Activated CD4-positive, alpha-beta T cell treated with anti-CD3 and anti-CD28 coated beads, Interleukin-2, amount 10 ng/mL, durations not matched to agents 7 days and 5 days (primary cell): ENCODE results near the gene IDUA. TPM values are rescaled to one million over a fixed set of nuclear protein-coding genes. Genes with fewer than 3 reads are reported as not detected.

Experiments
- CTCF ChIA-PET: fragments of 350-600 bp; sonication (Branson Sonifier 250); formaldehyde crosslinking; loops from one replicate; lab custom pipeline; 2021; ENCODE audit warnings: antibody characterized with exemption; lab: Charles Lee
- POLR2A ChIA-PET: fragments of 350-600 bp; sonication (Branson Sonifier 250); formaldehyde crosslinking; loops from one replicate; lab custom pipeline; 2021; ENCODE audit warnings: antibody characterized with exemption; lab: Charles Lee
- DNase-seq: peaks from one replicate; pipeline ENCODE4 v3.0.0-alpha.2; 2020
- H3K27ac Mint-ChIP-seq: one replicate; pipeline ENCODE4 v1.8.0; 2021; ENCODE audit warnings: mild to moderate bottlenecking, moderate library complexity, mixed read lengths
- H3K27me3 Mint-ChIP-seq: one replicate; pipeline ENCODE4 v1.8.0; 2021; ENCODE audit warnings: mixed read lengths
- H3K36me3 Mint-ChIP-seq: one replicate; pipeline ENCODE4 v1.8.0; 2021; ENCODE audit warnings: low read depth, mixed read lengths
- H3K4me1 Mint-ChIP-seq: one replicate; pipeline ENCODE4 v1.8.0; 2021; ENCODE audit warnings: mixed read lengths
- H3K4me3 Mint-ChIP-seq: one replicate; pipeline ENCODE4 v1.8.0; 2021; ENCODE audit warnings: mild to moderate bottlenecking, moderate library complexity, mixed read lengths
- H3K9me3 Mint-ChIP-seq: one replicate; pipeline ENCODE4 v1.8.0; 2021; ENCODE audit warnings: mixed read lengths
- total RNA-seq, 2 experiments: library from RNA; stranded (reverse); gene quantifications; one replicate each; pipeline ENCODE4 v1.2.3, GENCODE V29; 2021

IDUA gene
- total RNA-seq, 2 experiments from 2014 or later: 35.0 to 43.3 TPM

DNA sequence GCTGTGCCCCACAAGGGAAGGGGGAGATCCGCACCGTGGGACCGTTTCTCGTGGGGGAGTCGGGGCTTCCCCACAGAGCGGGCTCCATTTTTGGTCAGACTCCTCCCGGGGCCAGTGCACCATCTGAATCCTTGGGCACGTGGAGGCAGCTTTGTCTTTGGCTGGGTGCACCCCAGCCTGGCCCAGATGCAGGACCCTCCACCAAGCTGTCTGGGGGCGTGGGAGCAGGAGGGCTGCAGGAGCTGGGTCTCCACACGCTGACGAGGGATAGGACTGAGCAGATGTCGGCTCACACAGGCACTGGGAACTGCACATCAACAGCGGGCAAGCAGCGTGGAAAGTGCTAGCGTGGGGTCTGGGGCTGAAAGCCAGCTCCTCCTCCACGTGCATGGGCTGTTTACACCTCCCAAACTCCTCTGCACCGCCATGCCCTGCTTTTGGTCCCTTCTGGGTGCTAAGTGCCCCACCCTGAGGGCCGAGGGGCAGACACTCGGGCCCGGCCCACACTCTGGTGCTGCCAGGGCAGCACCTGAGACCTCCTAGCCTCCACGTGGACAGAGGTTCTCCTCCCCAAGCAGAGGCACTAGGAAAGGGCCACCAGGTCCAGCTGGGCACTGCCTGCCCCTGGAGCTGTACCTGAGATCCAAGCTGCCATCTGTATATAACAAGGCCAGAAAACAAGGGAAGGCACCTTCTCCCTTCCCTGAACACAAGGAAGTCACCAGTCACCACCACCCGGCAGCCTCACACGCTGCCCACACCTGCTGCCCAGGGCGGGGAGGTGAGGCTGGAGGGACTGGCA, 27.3 kb upstream of the IDUA start:
- H3K36me3 Mint-ChIP-seq: peaks cover 4% of the 10 kb centered on the region

DNA sequence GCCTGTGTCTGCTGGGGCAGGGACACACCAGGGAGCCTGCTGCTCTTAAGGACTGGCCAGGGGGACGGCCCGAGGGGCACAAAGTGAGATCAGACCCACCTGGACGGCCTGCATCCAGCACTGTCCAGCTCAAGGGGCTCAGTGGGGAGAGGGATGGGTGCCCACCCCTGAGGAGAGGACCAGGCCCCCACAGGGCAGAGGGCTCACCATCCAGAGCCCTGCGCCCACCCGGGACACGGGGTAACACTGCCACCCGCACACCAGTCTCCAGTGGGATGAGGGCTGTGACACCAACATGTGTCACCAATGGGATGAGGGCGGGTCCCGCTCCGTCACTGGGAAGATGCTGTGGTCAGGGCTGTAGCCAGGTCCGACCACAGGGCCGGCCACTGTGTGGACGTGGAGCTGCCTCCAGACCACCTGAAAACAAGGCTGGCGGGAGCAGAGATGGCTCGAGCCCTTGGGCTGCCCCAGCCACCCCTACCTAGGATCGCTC, 26.7 kb upstream of the IDUA start:
- CTCF ChIA-PET: no interaction called here
- Mint-ChIP-seq H3K4me1 (no peaks in the 10 kb centered on the region), H3K9me3 (no peaks in the 10 kb centered on the region), H3K27me3 (no peaks in the 10 kb centered on the region), H3K27ac (no peak overlapping the region), H3K36me3 (peaks cover 2% of the 10 kb centered on the region), H3K4me3 (no peak overlapping the region)
- no peak for DNase-seq
- POLR2A ChIA-PET: no interaction called here

More for the DNA sequence above, 27.3 kb upstream of the IDUA start:
- H3K27ac Mint-ChIP-seq: no peak overlapping the region
- no peaks in the 10 kb centered on the region for H3K27me3 Mint-ChIP-seq
- ChIA-PET POLR2A (no interaction called here), CTCF (no interaction called here)
- no peak overlapping the region for H3K4me3 Mint-ChIP-seq
- DNase-seq: no peak
- H3K4me1 Mint-ChIP-seq: no peaks in the 10 kb centered on the region
- H3K9me3 Mint-ChIP-seq: no peaks in the 10 kb centered on the region

DNA sequence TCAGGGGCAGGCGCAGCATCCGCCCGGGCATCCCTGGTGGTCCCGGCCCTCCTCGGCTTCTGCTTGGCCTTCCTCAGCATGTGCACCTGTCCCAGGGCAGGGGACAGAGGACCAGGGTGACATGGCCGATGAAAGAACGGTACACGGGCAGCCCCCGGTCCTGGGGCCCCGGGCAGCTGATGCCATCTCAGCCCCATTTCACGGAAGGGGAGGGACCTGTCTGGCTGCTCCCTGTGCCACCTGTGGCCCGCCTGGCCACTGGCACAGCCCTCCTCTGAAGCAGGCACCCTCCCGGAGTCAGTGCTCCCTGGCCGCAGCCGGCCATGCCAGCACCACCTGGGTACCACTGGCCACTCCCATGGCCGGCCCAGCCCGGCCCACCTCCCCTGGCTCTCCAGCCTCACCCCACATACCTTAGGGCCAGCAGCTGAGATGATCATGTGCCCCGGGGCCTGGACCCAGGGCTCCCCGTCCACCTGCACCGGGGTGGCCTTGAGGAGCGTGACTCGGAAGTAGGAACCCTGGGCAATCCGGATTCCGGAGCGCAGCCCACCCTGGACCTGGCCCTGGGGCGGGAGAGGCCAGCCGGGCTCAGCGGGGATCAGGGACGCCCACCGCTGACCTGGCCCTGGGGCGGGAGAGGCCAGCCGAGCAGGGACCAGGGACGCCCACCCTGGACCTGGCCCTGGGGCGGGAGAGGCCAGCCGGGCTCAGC, 26.1 kb upstream of the IDUA start:
- POLR2A ChIA-PET: no interaction called here
- CTCF ChIA-PET: no interaction called here
- H3K9me3 Mint-ChIP-seq: no peaks in the 10 kb centered on the region
- no peak overlapping the region for H3K27ac Mint-ChIP-seq
- H3K4me3 Mint-ChIP-seq: no peak overlapping the region
- H3K36me3 Mint-ChIP-seq: peaks cover 2% of the 10 kb centered on the region
- DNase-seq: no peak
- H3K27me3 Mint-ChIP-seq: no peaks in the 10 kb centered on the region
- no peaks in the 10 kb centered on the region for H3K4me1 Mint-ChIP-seq

DNA sequence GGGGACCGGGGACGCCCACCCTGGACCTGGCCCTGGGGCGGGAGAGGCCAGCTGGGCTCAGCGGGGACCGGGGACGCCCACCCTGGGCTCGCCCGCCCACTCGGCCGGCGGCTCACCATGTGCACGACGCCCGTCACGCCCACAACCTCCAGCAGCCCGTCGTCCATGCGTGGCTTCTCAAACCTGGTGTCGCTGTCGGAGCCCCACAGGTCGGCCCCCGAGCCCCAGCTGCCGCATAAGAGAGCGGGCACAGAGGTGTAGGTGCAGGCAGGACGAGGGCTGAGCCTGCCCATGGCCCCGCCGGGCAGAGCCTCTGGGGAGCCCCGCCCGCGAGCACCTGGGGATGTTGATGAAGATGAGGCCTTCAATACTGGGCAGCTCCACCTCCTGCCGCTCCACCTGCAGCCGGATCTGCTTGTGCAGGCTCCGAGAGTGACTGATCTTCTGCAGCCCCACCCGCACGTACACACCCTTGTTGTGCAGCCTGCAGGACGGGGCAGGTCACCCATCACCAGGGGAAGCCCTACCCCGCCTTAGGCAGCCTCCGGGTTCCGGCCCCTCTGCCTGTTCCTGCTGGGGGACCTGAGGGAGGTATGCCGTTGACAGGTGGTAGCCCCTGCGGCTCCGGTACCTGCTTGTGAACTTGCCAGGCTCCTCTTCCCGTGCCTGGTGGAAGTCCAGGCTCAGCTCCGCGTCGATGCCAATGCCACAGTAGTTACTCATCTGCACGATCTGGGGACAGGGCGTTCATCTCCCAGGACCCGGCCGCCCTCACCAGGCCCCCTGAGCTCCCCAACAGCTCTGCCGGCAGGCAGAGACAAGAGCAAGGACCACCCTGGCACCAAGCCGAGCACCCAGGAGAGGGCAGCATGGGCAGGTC, 25.3 kb upstream of the IDUA start:
- H3K27me3 Mint-ChIP-seq: no peaks in the 10 kb centered on the region
- H3K36me3 Mint-ChIP-seq: peaks cover 2% of the 10 kb centered on the region
- H3K27ac Mint-ChIP-seq: no peak overlapping the region
- CTCF ChIA-PET: no interaction called here
- H3K4me1 Mint-ChIP-seq: no peaks in the 10 kb centered on the region
- H3K4me3 Mint-ChIP-seq: no peak overlapping the region
- no peaks in the 10 kb centered on the region for H3K9me3 Mint-ChIP-seq
- POLR2A ChIA-PET: no interaction called here
- no peak for DNase-seq

DNA sequence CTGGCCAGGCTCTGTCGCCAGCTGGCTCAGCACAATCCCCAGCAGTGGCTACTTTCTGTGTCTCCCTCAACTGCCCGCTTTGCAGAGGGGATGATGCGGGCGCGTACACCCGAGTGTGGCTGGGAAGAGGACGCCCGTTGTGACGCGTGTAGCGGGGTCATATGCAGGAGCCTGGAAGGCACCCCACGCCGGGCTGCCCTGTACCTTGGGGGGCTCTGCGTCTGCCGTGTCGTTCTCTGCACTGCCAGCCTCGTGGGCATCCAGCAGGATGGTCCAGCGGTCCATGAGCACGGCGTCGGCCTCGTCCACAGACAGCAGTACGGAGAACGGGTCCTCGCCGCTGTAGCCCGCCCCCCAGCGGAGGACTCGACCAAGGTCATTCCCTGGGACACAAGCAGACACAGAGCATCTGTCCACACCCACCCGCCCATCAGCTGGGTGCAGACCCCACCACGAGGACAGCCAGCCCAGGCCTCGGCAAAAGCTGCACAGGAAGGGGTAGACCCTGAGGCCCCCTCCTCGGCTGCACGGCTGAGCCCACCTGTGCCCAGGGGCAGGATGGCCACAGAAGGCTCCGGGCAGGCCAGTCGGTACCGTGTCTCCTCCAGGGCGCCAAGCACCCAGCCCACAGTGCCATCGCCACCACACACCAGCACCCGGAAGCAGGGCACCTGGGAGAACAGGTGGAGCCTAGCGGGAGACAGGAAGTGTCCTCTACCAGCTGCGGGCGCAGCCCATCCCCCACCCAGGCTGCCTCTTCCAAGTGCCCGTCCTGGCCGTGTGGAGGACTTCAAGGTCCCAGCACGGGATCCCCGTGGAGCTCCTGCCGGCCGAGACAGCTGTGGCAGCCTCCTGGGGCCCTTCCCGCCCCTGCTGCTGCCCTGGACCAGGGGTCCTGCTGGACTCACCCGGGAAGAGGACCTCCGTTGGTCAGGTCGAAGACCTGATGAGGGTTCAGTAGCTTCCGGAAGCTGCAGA, 24.3 kb upstream of the IDUA start:
- no peaks in the 10 kb centered on the region for H3K27me3 Mint-ChIP-seq
- H3K36me3 Mint-ChIP-seq: peaks cover 2% of the 10 kb centered on the region
- H3K4me3 Mint-ChIP-seq: no peak overlapping the region
- H3K9me3 Mint-ChIP-seq: no peaks in the 10 kb centered on the region
- POLR2A ChIA-PET: no interaction called here
- CTCF ChIA-PET: interaction anchor here (0.6 kb wide), 1 partner anchor 746 kb away, joined by 3 read pairs; no protein-coding TSS in a partner anchor
- H3K4me1 Mint-ChIP-seq: no peaks in the 10 kb centered on the region
- no peak overlapping the region for H3K27ac Mint-ChIP-seq
- DNase-seq: no peak

DNA sequence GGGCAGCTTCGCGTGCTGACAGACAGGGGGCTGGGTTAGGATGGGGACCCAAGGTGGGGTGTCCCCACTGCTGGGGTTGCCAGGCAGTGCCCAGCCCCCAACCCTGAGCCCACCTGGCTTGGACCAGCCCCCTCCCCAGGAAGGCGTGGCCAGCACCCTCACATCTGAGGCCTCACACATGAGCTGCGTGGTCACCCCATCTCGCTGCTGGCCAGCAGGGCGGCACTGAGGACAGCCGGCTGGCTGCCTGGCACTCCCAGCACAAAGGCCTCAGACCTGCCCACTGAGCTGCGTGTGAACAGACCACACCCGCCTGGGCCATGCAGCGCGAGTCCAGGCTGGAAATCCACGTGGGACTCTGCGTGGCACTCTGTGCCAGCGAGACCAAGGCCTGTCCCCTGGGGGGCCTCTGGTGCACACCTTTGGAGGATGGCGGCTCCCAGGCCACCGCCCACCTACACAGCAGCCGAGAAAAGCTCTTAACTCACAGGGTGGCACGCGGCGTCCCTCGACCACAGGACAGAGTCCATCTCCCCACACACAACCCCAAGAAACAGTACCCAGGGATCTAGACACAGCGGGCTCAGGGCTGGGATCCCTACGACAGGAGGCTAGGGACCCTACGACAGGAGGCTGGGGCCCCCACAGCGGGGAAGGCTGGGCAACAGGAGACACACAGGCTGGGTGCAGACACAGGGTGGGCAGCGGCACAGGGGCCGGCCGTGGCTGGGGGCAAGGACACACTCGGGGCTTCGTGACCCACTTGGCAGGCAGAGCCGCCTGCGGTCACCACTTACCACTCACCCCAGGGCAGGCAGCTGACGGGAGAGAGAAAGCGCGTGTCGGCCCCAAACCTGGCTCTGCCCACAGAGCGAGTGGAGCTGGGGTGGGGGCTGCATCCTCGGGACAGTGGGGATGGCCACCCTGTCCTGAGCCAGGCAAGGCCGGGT, 23.3 kb upstream of the IDUA start:
- no peaks in the 10 kb centered on the region for H3K9me3 Mint-ChIP-seq
- no peak for DNase-seq
- POLR2A ChIA-PET: no interaction called here
- no peak overlapping the region for H3K27ac Mint-ChIP-seq
- no peaks in the 10 kb centered on the region for H3K4me1 Mint-ChIP-seq
- H3K4me3 Mint-ChIP-seq: no peak overlapping the region
- CTCF ChIA-PET: no interaction called here
- H3K27me3 Mint-ChIP-seq: no peaks in the 10 kb centered on the region
- H3K36me3 Mint-ChIP-seq: peaks cover 2% of the 10 kb centered on the region

DNA sequence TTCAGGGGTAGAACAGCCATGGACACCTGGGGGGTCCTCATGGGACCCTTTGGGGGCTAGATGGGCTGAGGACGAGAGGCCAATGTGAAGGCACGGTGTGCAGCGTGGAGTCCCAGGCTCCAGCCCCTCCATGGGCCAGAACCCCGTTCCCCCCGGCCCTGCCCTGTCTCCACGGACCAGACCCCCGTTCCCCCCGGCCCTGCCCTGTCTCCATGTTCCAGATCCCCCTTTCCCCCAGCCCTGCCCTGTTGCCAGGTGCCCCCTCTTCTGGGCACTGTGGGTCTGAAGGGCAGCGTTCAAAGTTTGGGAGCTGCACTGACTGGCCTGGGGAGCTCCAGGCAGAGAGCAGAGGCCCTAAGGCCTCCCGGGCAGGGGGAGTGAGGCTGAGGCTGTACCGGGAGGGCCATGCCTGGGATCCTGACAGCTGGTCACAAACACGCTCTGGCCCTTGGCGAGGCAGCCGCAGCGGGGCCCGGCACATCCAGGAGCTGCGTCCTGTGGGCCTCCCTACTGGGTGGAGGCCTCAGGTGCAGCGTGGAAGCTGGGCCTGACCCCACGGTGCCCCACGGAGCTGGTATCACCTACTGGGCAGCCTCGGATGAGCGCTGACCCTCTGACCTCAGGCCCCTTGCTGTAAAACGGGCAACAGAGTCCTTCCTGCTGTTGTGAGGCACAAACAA, 22.4 kb upstream of the IDUA start:
- Mint-ChIP-seq H3K36me3 (no peaks in the 10 kb centered on the region), H3K4me3 (no peak overlapping the region), H3K9me3 (no peaks in the 10 kb centered on the region), H3K4me1 (no peaks in the 10 kb centered on the region), H3K27ac (no peak overlapping the region), H3K27me3 (no peaks in the 10 kb centered on the region)
- CTCF ChIA-PET: no interaction called here
- DNase-seq: no peak
- POLR2A ChIA-PET: no interaction called here

DNA sequence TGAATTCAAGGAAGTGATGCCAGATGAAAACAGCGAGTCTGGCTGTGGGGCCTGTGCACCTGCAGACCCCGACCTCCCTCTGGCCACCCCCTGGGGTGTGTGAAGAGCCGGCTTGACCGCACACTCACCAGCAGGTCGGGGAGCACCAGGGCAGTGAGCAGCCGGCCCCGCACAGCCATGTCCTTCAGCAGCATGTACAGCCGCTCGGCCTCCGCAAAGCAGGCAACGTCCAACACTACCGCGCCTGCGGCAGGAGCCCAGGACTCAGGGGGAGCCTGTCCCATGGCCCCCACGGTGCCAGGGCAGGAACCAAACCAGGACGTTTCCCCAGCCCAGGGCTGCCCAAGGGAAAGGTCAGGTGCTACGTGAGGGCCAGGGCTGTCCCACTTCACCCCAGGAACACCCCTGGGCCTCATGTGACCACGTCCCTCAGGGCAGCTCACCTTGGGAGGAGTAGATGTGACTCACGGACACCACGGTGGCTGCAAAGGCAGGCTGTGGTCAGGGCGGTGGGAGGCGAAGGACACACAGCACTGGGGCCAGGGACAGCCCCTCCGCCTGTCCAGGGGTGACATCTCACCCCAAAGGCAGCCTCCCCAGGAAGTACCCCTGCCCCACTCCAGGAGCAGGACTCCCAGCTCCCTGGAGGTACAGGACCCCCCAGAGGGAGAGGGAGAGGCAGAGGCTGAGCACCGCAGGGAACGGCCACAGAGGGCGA, 21.6 kb upstream of the IDUA start:
- ChIA-PET POLR2A (no interaction called here), CTCF (no interaction called here)
- H3K36me3 Mint-ChIP-seq: no peaks in the 10 kb centered on the region
- no peak overlapping the region for H3K4me3 Mint-ChIP-seq
- peaks cover under 1% of the 10 kb centered on the region for H3K4me1 Mint-ChIP-seq
- H3K27ac Mint-ChIP-seq: no peak overlapping the region
- H3K9me3 Mint-ChIP-seq: no peaks in the 10 kb centered on the region
- no peak for DNase-seq
- H3K27me3 Mint-ChIP-seq: no peaks in the 10 kb centered on the region

DNA sequence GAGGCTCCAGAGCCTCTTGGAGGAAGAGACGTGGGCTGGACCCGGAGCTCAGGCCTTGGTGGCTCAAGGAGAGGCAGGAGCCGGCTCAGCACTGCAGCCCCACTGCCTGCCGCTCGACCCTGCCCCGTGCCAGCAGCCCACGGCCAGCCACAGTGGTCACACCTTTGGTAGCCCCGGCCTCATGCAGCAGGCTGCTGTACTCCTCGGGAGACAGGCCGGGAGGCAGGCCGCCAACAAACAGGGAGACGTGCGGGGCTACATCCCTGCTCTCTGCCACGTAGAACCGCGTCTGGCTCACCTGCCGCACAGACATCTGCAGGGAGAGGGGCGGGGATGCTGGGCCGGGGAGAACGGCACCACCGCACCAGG, 21.1 kb upstream of the IDUA start:
- CTCF ChIA-PET: no interaction called here
- no peaks in the 10 kb centered on the region for H3K9me3 Mint-ChIP-seq
- POLR2A ChIA-PET: no interaction called here
- peaks cover 6% of the 10 kb centered on the region for H3K4me1 Mint-ChIP-seq
- no peaks in the 10 kb centered on the region for H3K27me3 Mint-ChIP-seq
- DNase-seq: no peak
- H3K4me3 Mint-ChIP-seq: no peak overlapping the region
- no peaks in the 10 kb centered on the region for H3K36me3 Mint-ChIP-seq
- no peak overlapping the region for H3K27ac Mint-ChIP-seq

DNA sequence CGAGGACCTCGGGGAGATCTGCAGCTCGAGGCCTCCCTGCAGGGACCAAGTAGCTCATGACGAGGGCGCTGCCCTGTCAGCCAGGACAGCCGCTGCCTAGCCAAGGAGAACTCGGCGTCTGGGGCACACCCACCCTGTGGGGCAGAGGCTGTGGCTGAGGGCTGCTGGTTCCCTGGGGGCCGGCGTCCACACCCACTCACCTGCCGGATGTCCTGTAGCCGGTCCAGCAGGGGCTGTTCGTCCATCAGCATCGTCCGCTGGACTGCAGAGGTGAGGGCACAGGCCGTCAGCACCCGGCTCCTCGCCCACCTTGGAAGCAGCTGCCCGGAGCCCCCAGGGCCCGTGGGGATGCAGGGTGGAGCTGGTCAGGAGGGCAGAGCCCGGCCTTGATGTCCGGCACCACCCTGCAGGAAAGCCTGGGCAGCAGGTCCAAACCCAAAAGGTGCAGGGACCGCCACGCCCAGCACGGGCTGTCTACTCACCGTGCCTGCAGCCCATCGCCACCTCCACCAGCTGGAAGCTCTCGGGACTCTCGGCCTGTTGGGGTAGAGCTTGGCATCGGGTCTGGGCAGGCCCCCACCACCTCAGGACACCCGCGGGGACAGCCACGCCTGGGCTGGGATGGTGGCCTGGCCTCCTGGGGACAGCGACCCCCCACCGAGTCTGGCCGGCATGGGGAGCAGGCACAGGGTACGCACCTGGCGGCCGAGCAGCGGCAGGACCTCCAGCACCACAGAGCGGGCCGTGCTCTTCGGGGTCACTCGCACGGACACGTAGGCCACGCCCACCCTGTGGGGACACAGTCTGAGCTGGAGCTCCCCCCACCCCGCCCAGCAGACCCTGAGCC, 20.4 kb upstream of the IDUA start:
- CTCF ChIA-PET: no interaction called here
- no peak for DNase-seq
- Mint-ChIP-seq H3K4me3 (no peak overlapping the region), H3K4me1 (peaks cover 10% of the 10 kb centered on the region), H3K27me3 (no peaks in the 10 kb centered on the region), H3K27ac (no peak overlapping the region), H3K36me3 (no peaks in the 10 kb centered on the region), H3K9me3 (no peaks in the 10 kb centered on the region)
- POLR2A ChIA-PET: no interaction called here
